ENCODE measurements around the gene WBP1.
"Not testable (repeated sequence)": the region's sequence is repeated elsewhere in the genome, so short reads cannot be mapped to it uniquely, and the experiment has no call there.

WBP1 gene

DNA sequence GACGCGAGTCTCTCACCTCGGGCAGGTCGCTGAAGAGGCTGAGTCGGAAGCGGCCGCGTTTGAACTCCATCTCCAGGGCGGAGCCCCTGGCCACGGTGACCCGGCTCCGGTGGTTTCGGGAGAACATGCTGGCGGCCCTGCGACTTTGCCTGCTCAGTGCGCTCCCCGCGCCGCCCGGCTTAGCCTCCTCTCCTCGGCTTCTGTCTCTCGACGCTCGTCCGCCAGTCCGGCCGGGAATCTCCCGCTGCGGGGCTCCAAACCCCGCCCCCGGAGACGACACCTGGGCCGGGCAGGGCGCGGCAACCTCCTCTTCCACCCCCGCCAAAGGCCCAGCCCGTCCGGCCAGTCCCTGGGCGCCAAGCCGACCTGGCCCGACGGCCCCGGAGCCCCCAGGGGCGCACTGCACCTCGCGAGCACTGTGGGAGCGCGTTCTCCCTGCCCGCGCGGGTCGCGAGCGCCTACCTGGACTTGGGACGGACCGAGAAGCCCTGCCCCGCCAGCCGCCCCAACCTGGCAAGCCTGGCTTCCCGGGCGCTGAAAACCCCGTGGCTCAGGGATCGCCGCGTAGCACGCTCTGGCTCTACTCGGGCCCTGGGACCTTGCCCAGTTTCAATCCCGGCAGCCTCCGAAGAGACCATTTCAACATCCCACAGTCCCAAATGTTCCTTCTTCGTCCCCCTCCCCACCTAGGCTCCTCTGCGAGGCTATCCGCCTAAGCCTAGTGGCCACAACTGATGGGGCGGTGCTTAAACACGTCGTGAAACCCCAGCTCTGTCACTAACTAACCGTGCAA, 16.4 kb upstream of the WBP1 start, which contains the start of gene RTKN:
Gene RTKN, minus strand, starts transcription at position 248 of the 793 bp plus-strand sequence. Its CDS starts 121 bp downstream, at position 127.
- no peak for DNase-seq
- peak within 1 kb of the TSS; percentile 77 for H3K9ac ChIP-seq (ENCODE audit: low read depth, low read length)

GRCh38 chr2:74442483-74443297, 15.5 kb upstream of the WBP1 start:
- H2AFZ ChIP-seq (ENCODE audit: low read depth, low read length); H3K4me3 ChIP-seq (ENCODE audit: low read depth in 1 of 2, low read length in 2 of 2); ATAC-seq (ENCODE audit: insufficient read depth, low read depth): not testable (repeated sequence)

More for the DNA sequence above, 16.4 kb upstream of the WBP1 start, which contains the start of gene RTKN:
- H3K27me3 ChIP-seq (ENCODE audit: insufficient read depth, low read length, poor library complexity) = peaks cover 4% of the 10 kb centered on the region
- peak within 1 kb of the TSS; percentile 86 for H2AFZ ChIP-seq (ENCODE audit: low read depth, low read length)
- no peak for ATAC-seq (ENCODE audit: insufficient read depth, low read depth)
- no peaks in the 10 kb centered on the region for H3K9me3 ChIP-seq (ENCODE audit: insufficient read depth, low read length, severe bottlenecking)
- H3K27ac ChIP-seq (ENCODE audit: low read length) = peak within 1 kb of the TSS; percentile 65
- H3K36me3 ChIP-seq (ENCODE audit: insufficient read depth, low read length) = no peaks in the 10 kb centered on the region
- H4K20me1 ChIP-seq (ENCODE audit: insufficient read depth, low read length) = no peaks in the 10 kb centered on the region
- H3K79me2 ChIP-seq (ENCODE audit: insufficient read depth, low read length) = peaks cover 5% of the 10 kb centered on the region; the same call in 1 of the 2 replicates
- H3K4me2 ChIP-seq (ENCODE audit: insufficient read depth, low read length) = peak within 1 kb of the TSS; percentile 85
- TF ChIP-seq, protein P1, sequence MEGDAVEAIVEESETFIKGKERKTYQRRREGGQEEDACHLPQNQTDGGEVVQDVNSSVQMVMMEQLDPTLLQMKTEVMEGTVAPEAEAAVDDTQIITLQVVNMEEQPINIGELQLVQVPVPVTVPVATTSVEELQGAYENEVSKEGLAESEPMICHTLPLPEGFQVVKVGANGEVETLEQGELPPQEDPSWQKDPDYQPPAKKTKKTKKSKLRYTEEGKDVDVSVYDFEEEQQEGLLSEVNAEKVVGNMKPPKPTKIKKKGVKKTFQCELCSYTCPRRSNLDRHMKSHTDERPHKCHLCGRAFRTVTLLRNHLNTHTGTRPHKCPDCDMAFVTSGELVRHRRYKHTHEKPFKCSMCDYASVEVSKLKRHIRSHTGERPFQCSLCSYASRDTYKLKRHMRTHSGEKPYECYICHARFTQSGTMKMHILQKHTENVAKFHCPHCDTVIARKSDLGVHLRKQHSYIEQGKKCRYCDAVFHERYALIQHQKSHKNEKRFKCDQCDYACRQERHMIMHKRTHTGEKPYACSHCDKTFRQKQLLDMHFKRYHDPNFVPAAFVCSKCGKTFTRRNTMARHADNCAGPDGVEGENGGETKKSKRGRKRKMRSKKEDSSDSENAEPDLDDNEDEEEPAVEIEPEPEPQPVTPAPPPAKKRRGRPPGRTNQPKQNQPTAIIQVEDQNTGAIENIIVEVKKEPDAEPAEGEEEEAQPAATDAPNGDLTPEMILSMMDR (IDR thresholded peaks at IDR 0.05; ENCODE audit: borderline replicate concordance, extremely low read depth, low read length, poor library complexity, severe bottlenecking) = no peak
- no peak for TF ChIP-seq EZH2 (IDR thresholded peaks at IDR 0.05; ENCODE audit: borderline replicate concordance, low read depth, low read length, severe bottlenecking)
- peaks cover 40% of the 10 kb centered on the region for H3K4me1 ChIP-seq (ENCODE audit: insufficient read depth, low read length)
- H3K4me3 ChIP-seq (ENCODE audit: low read depth in 1 of 2, low read length in 2 of 2) = peak within 1 kb of the TSS in 1 of 2 experiments; percentile 70; a peak in 2 of 4 replicates

GRCh38 chr2:74444498-74445318, 13.5 kb upstream of the WBP1 start:
- DNase-seq = no peak
- H3K27ac ChIP-seq (ENCODE audit: low read length) = no peak overlapping the region

More at GRCh38 chr2:74442483-74443297, 15.5 kb upstream of the WBP1 start:
- not testable (repeated sequence) for H3K79me2 ChIP-seq (ENCODE audit: insufficient read depth, low read length); H3K4me2 ChIP-seq (ENCODE audit: insufficient read depth, low read length); DNase-seq; H4K20me1 ChIP-seq (ENCODE audit: insufficient read depth, low read length); H3K9me3 ChIP-seq (ENCODE audit: insufficient read depth, low read length, severe bottlenecking); H3K27ac ChIP-seq (ENCODE audit: low read length); H3K27me3 ChIP-seq (ENCODE audit: insufficient read depth, low read length, poor library complexity); H3K36me3 ChIP-seq (ENCODE audit: insufficient read depth, low read length); H3K9ac ChIP-seq (ENCODE audit: low read depth, low read length)
- H3K4me1 ChIP-seq (ENCODE audit: insufficient read depth, low read length) = peaks cover 32% of the 10 kb centered on the region

More at GRCh38 chr2:74444498-74445318, 13.5 kb upstream of the WBP1 start:
- Histone ChIP-seq H3K36me3 (ENCODE audit: insufficient read depth, low read length) (no peaks in the 10 kb centered on the region), H3K4me3 (ENCODE audit: low read depth in 1 of 2, low read length in 2 of 2) (no peak overlapping the region), H3K4me1 (ENCODE audit: insufficient read depth, low read length) (peaks cover 13% of the 10 kb centered on the region), H3K79me2 (ENCODE audit: insufficient read depth, low read length) (0 out of 2 replicates have a peak, but pooled peaks cover 4% of the 10 kb centered on the region), H3K9me3 (ENCODE audit: insufficient read depth, low read length, severe bottlenecking) (no peaks in the 10 kb centered on the region), H4K20me1 (ENCODE audit: insufficient read depth, low read length) (no peaks in the 10 kb centered on the region), H3K4me2 (ENCODE audit: insufficient read depth, low read length) (no peak overlapping the region), H3K27me3 (ENCODE audit: insufficient read depth, low read length, poor library complexity) (peaks cover 4% of the 10 kb centered on the region), H2AFZ (ENCODE audit: low read depth, low read length) (no peak overlapping the region), H3K9ac (ENCODE audit: low read depth, low read length) (no peak overlapping the region)
- TF ChIP-seq, protein P1 (IDR thresholded peaks at IDR 0.05; ENCODE audit: borderline replicate concordance, extremely low read depth, low read length, poor library complexity, severe bottlenecking) = no peak
- TF ChIP-seq EZH2 (IDR thresholded peaks at IDR 0.05; ENCODE audit: borderline replicate concordance, low read depth, low read length, severe bottlenecking) = no peak
- no peak for ATAC-seq (ENCODE audit: insufficient read depth, low read depth)
